ENCODE data around the gene PRSS21.

The PRSS21 gene

GRCh38 chr16:2779978-2780898 is 36.8 kb upstream of the PRSS21 start:
- DNase-seq (ENCODE audit: low read depth) = no peak

GRCh38 chr16:2782583-2783351 is 34.3 kb upstream of the PRSS21 start:
- no peak for DNase-seq (ENCODE audit: low read depth)

- DNase-seq (ENCODE audit: low read depth) = no peak
Measured at GRCh38 chr16:2783581-2784357, 33.3 kb upstream of the PRSS21 start.

- no peak for DNase-seq (ENCODE audit: low read depth)
Measured at GRCh38 chr16:2784358-2785100, 32.5 kb upstream of the PRSS21 start.

- DNase-seq (ENCODE audit: low read depth) = no peak
Measured at GRCh38 chr16:2785101-2785991, 31.7 kb upstream of the PRSS21 start.

GRCh38 chr16:2786061-2786825 is 30.8 kb upstream of the PRSS21 start:
- DNase-seq (ENCODE audit: low read depth) = no peak

GRCh38 chr16:2786826-2787151 is 30.2 kb upstream of the PRSS21 start:
- no peak for DNase-seq (ENCODE audit: low read depth)

- DNase-seq (ENCODE audit: low read depth) = no peak
Measured at GRCh38 chr16:2787406-2787805, 29.6 kb upstream of the PRSS21 start, which contains the start of gene PRSS33. Gene PRSS33, minus strand, starts transcription at chr16:2787560. Its CDS starts 1,013 bp downstream, at chr16:2786547.

- no peak for DNase-seq (ENCODE audit: low read depth)
Measured at GRCh38 chr16:2787961-2788360, 29.1 kb upstream of the PRSS21 start.

GRCh38 chr16:2790631-2791030 is 26.4 kb upstream of the PRSS21 start:
- no peak for DNase-seq (ENCODE audit: low read depth)

GRCh38 chr16:2791174-2791573 is 25.9 kb upstream of the PRSS21 start:
- DNase-seq (ENCODE audit: low read depth) = no peak

- no peak for DNase-seq (ENCODE audit: low read depth)
Measured at GRCh38 chr16:2792940-2793339, 24.1 kb upstream of the PRSS21 start.

- DNase-seq (ENCODE audit: low read depth) = no peak
Measured at GRCh38 chr16:2795395-2796143, 21.5 kb upstream of the PRSS21 start.

GRCh38 chr16:2798723-2799204 is 18.3 kb upstream of the PRSS21 start:
- no peak for DNase-seq (ENCODE audit: low read depth)

- no peak for DNase-seq (ENCODE audit: low read depth)
Measured at GRCh38 chr16:2799205-2799858, 17.7 kb upstream of the PRSS21 start.

- peak; percentile 20 for DNase-seq (ENCODE audit: low read depth)
Measured at GRCh38 chr16:2799859-2800226, 17.2 kb upstream of the PRSS21 start.

- DNase-seq (ENCODE audit: low read depth) = no peak
Measured at GRCh38 chr16:2803545-2804195, 13.4 kb upstream of the PRSS21 start.

GRCh38 chr16:2804728-2805127 is 12.3 kb upstream of the PRSS21 start:
- no peak for DNase-seq (ENCODE audit: low read depth)
